H9 (cell line): Measurements from ENCODE around the gene BEND7. TPM values are rescaled to one million over a fixed set of nuclear protein-coding genes. Genes with fewer than 3 reads are reported as not detected.

ENCODE experiments used
- DNase-seq: peaks from one replicate; pipeline ENCODE4 v3.0.0-alpha.2; 2017
- H2AFZ ChIP-seq: one replicate; pipeline ENCODE4 v1.6.1; 2013; ENCODE audit warnings: mild to moderate bottlenecking, low read length, control low read depth, moderate library complexity
- H2AK5ac ChIP-seq: 2 replicates; pipeline ENCODE4 v1.6.1; 2013; ENCODE audit warnings: low read length, control low read depth, mixed read lengths; ENCODE audit not compliant: insufficient read length
- H2BK120ac ChIP-seq: one replicate; pipeline ENCODE4 v1.6.1; 2013; ENCODE audit warnings: low read depth, mild to moderate bottlenecking, low read length, control low read depth, inconsistent platforms; ENCODE audit not compliant: poor library complexity, severe bottlenecking
- H2BK12ac ChIP-seq: 2 replicates; pipeline ENCODE4 v1.6.1; 2013; ENCODE audit warnings: low read length, control low read depth, mixed read lengths, low read depth; ENCODE audit not compliant: insufficient read length
- H2BK15ac ChIP-seq: 2 replicates; pipeline ENCODE4 v1.6.1; 2013; ENCODE audit warnings: low read depth, low read length, control low read depth
- H2BK20ac ChIP-seq: one replicate; pipeline ENCODE4 v1.6.1; 2013; ENCODE audit warnings: low read depth, mild to moderate bottlenecking, low read length, control low read depth, inconsistent platforms; ENCODE audit not compliant: poor library complexity, severe bottlenecking
- H2BK5ac ChIP-seq: 2 replicates; pipeline ENCODE4 v1.6.1; 2013; ENCODE audit warnings: low read length, control low read depth, mixed read lengths; ENCODE audit not compliant: insufficient read length
- H3K14ac ChIP-seq: 2 replicates; pipeline ENCODE4 v1.6.1; 2013; ENCODE audit warnings: low read length, control low read depth; ENCODE audit not compliant: insufficient read depth
- H3K18ac ChIP-seq: 2 replicates; pipeline ENCODE4 v1.6.1; 2013; ENCODE audit warnings: low read depth, mild to moderate bottlenecking, mixed read lengths, low read length, control low read depth; ENCODE audit not compliant: insufficient read length
- H3K23ac ChIP-seq: 2 replicates; pipeline ENCODE4 v1.6.1; 2013; ENCODE audit warnings: low read length, control low read depth, mixed read lengths, low read depth; ENCODE audit not compliant: insufficient read length
- H3K23me2 ChIP-seq: 2 replicates; pipeline ENCODE4 v1.6.1; 2013; ENCODE audit warnings: low read depth, mild to moderate bottlenecking, mixed read lengths, low read length, control low read depth; ENCODE audit not compliant: insufficient read length, poor library complexity, severe bottlenecking
- H3K27ac ChIP-seq: 2 replicates; pipeline ENCODE4 v1.5.1; 2013; ENCODE audit warnings: low read length, control low read depth, mixed read lengths, low read depth; ENCODE audit not compliant: insufficient read length
- H3K27me3 ChIP-seq: 2 replicates; pipeline ENCODE4 v1.6.1; 2013; ENCODE audit warnings: low read length, control low read depth, inconsistent platforms; ENCODE audit not compliant: insufficient read depth
- H3K4ac ChIP-seq: 2 replicates; pipeline ENCODE4 v1.6.1; 2013; ENCODE audit warnings: low read depth, mild to moderate bottlenecking, control low read depth, inconsistent platforms, low read length, moderate library complexity
- H3K4me1 ChIP-seq: 2 replicates; pipeline ENCODE4 v1.6.1; 2013; ENCODE audit warnings: low read length, control low read depth, inconsistent platforms; ENCODE audit not compliant: insufficient read depth
- H3K4me2 ChIP-seq: 2 replicates; pipeline ENCODE4 v1.6.1; 2013; ENCODE audit warnings: low read length, control low read depth, mixed read lengths; ENCODE audit not compliant: insufficient read length, insufficient read depth
- H3K56ac ChIP-seq: 2 replicates; pipeline ENCODE4 v1.6.1; 2013; ENCODE audit warnings: low read depth, mild to moderate bottlenecking, mixed read lengths, low read length, control low read depth; ENCODE audit not compliant: insufficient read length
- H3K79me1 ChIP-seq: 2 replicates; pipeline ENCODE4 v1.6.1; 2013; ENCODE audit warnings: low read depth, mild to moderate bottlenecking, moderate library complexity, low read length, control low read depth, inconsistent platforms; ENCODE audit not compliant: insufficient read depth, poor library complexity, severe bottlenecking
- H3K79me2 ChIP-seq: 2 replicates; pipeline ENCODE4 v1.6.1; 2013; ENCODE audit warnings: low read length, control low read depth, inconsistent platforms; ENCODE audit not compliant: insufficient read depth
- H3K9ac ChIP-seq: 2 replicates; pipeline ENCODE4 v1.6.1; 2013; ENCODE audit warnings: low read length, control low read depth, mixed read lengths; ENCODE audit not compliant: insufficient read length; ENCODE audit errors: extremely low read depth
- H3K9me3 ChIP-seq: one replicate; pipeline ENCODE4 v1.6.1; 2013; ENCODE audit warnings: low read depth, low read length, inconsistent platforms; ENCODE audit not compliant: control insufficient read depth
- H3T11ph ChIP-seq: one replicate; pipeline ENCODE4 v1.6.1; 2013; ENCODE audit warnings: mild to moderate bottlenecking, low read length, control low read depth, inconsistent platforms
- H4K20me1 ChIP-seq: one replicate; pipeline ENCODE4 v1.6.1; 2013; ENCODE audit not compliant: control insufficient read depth, insufficient read length, insufficient read depth
- H4K5ac ChIP-seq: 2 replicates; pipeline ENCODE4 v1.6.1; 2013; ENCODE audit warnings: low read depth, mild to moderate bottlenecking, mixed read lengths, low read length, control low read depth; ENCODE audit not compliant: insufficient read length
- H4K8ac ChIP-seq: replicated peaks from 2 replicates; pipeline ENCODE4 v1.6.1; 2013; ENCODE audit warnings: low read length, control low read depth, mixed read lengths, low read depth; ENCODE audit not compliant: insufficient read length
- H4K91ac ChIP-seq: 2 replicates; pipeline ENCODE4 v1.6.1; 2013; ENCODE audit warnings: low read depth, mild to moderate bottlenecking, moderate library complexity, mixed read lengths, low read length, control low read depth; ENCODE audit not compliant: insufficient read length
- H3K27ac Mint-ChIP-seq, 3 experiments: 2 replicates in 2 of 3; 3 replicates in 1 of 3; pipeline ENCODE4 v1.8.0; 2020 to 2021; ENCODE audit warnings: mixed read lengths in 3 of 3, mild to moderate bottlenecking in 1 of 3, moderate library complexity in 1 of 3
- H3K27me3 Mint-ChIP-seq: 2 replicates; pipeline ENCODE4 v1.8.0; 2021; ENCODE audit warnings: low read depth, mild to moderate bottlenecking, moderate library complexity, mixed read lengths
- H3K36me3 Mint-ChIP-seq, 3 experiments: 2 replicates in 2 of 3; 3 replicates in 1 of 3; pipeline ENCODE4 v1.8.0; 2020 to 2021; ENCODE audit warnings: low read depth in 3 of 3, mixed read lengths in 3 of 3; ENCODE audit not compliant: insufficient read depth in 1 of 3
- H3K4me1 Mint-ChIP-seq, 2 experiments: 2 replicates each; pipeline ENCODE4 v1.8.0; 2020; ENCODE audit warnings: mixed read lengths in 2 of 2
- H3K4me3 Mint-ChIP-seq, 2 experiments: 2 replicates in 1 of 2; 3 replicates in 1 of 2; pipeline ENCODE4 v1.8.0; 2020 to 2021; ENCODE audit warnings: mild to moderate bottlenecking in 2 of 2, mixed read lengths in 2 of 2, moderate library complexity in 1 of 2
- H3K9me3 Mint-ChIP-seq, 2 experiments: 2 replicates in 1 of 2; 3 replicates in 1 of 2; pipeline ENCODE4 v1.8.0; 2020; ENCODE audit warnings: mild to moderate bottlenecking in 2 of 2, mixed read lengths in 2 of 2, moderate library complexity in 1 of 2
- CTCF ChIP-seq: fragments of 200-600 bp; sonication (generic); conservative IDR thresholded peaks from 3 replicates; pipeline ENCODE4 v1.8.0; 2021; ENCODE audit warnings: antibody characterized with exemption, mild to moderate bottlenecking
- WGBS: extraction: QIAGEN DNeasy Blood & Tissue Kit; methylation state at CpG from one replicate; pipeline ENCODE4 v1.1.7; 2013; ENCODE audit warnings: missing lambda C conversion rate, low lambda C conversion rate, mixed read lengths; ENCODE audit not compliant: insufficient read length; ENCODE audit errors: extremely low coverage; 5-methylcytosine and 5-hydroxymethylcytosine counted together
- total RNA-seq: library from RNA; stranded (reverse); gene quantifications from 2 replicates; pipeline ENCODE4 v1.2.1, GENCODE V29; 2021

BEND7 gene
- total RNA-seq, 1 experiment from 2014 or later, result 17.7 TPM

GRCh38 chr10:13526948-13527863 is 1.6 kb downstream of the BEND7 start:
- peak overlapping the region; percentile 71 to 83 for H3K4me3 Mint-ChIP-seq
- Histone ChIP-seq H2BK15ac (no peak overlapping the region), H4K20me1 (no peaks in the 10 kb centered on the region), H2BK12ac (no peak overlapping the region), H3K18ac (no peak overlapping the region), H2BK120ac (no peak overlapping the region), H3K4ac (no peak overlapping the region), H3K27ac (no peak overlapping the region), H3K4me1 (no peaks in the 10 kb centered on the region), H3K27me3 (peaks cover 13% of the 10 kb centered on the region; the same call in 1 of the 2 replicates), H2AFZ (no peak overlapping the region), H3K9me3 (no peaks in the 10 kb centered on the region), H3K14ac (no peak overlapping the region), H4K5ac (no peak overlapping the region), H2BK5ac (no peak overlapping the region), H2AK5ac (no peak overlapping the region), H3K23ac (no peak overlapping the region), H2BK20ac (no peak overlapping the region), H3K79me1 (no peaks in the 10 kb centered on the region), H3K23me2 (no peaks in the 10 kb centered on the region), H3K4me2 (peak overlapping the region; percentile 54), H3K9ac (no peak overlapping the region), H3K56ac (no peak overlapping the region), H3T11ph (no peak overlapping the region), H4K91ac (no peak overlapping the region), H4K8ac (no peak overlapping the region), H3K79me2 (no peaks in the 10 kb centered on the region)
- DNase-seq, result no peak
- peaks cover 23 to 24% of the 10 kb centered on the region in 2 experiments for H3K4me1 Mint-ChIP-seq
- peaks cover 0 to 2% of the 10 kb centered on the region in 2 experiments; a peak in 1 of 5 replicates for H3K9me3 Mint-ChIP-seq
- TF ChIP-seq CTCF, result no peak
- H3K27me3 Mint-ChIP-seq, result peaks cover 42% of the 10 kb centered on the region
- no peak overlapping the region for H3K27ac Mint-ChIP-seq
- H3K36me3 Mint-ChIP-seq, result peaks cover 0 to 7% (median 2%) of the 10 kb centered on the region in 3 experiments; a peak in 2 of 7 replicates
- no CpG with 5 or more reads among the region's 10 CpGs for WGBS
